HUES6 (cell line): Measurements from ENCODE around the gene NKD1.
"Not testable (repeated sequence)": the region's sequence is repeated elsewhere in the genome, so short reads cannot be mapped to it uniquely, and the experiment has no call there.

Experiments
- H3K27ac ChIP-seq: 2 replicates; pipeline ENCODE4 v1.7.0; 2013; ENCODE audit warnings: low read depth, mild to moderate bottlenecking, low read length, inconsistent platforms
- H3K27me3 ChIP-seq: 2 replicates; pipeline ENCODE4 v1.6.1; 2013; ENCODE audit warnings: low read length; ENCODE audit not compliant: control insufficient read depth, insufficient read depth
- H3K36me3 ChIP-seq: 2 replicates; pipeline ENCODE4 v1.6.1; 2013; ENCODE audit warnings: low read length; ENCODE audit not compliant: control insufficient read depth, insufficient read depth
- H3K4me1 ChIP-seq: 2 replicates; pipeline ENCODE4 v1.6.1; 2013; ENCODE audit warnings: low read length; ENCODE audit not compliant: control insufficient read depth, insufficient read depth
- H3K4me3 ChIP-seq: 2 replicates; pipeline ENCODE4 v1.5.1; 2013; ENCODE audit warnings: low read depth, low read length
- H3K9ac ChIP-seq: one replicate; pipeline ENCODE4 v1.6.1; 2013; ENCODE audit warnings: mild to moderate bottlenecking, low read length
- H3K9me3 ChIP-seq: 2 replicates; pipeline ENCODE4 v1.6.1; 2013; ENCODE audit warnings: low read depth, low read length; ENCODE audit not compliant: control insufficient read depth, insufficient read depth

NKD1 gene

GRCh38 chr16:50530277-50531236, 17.6 kb upstream of the NKD1 start:
- H3K27me3 ChIP-seq = 0 out of 2 replicates have a peak, but pooled peaks cover 2% of the 10 kb centered on the region
- peaks cover 15% of the 10 kb centered on the region for H3K9me3 ChIP-seq
- H3K27ac ChIP-seq = no peak overlapping the region
- H3K4me3 ChIP-seq = no peak overlapping the region
- no peak overlapping the region for H3K9ac ChIP-seq
- no peaks in the 10 kb centered on the region for H3K4me1 ChIP-seq
- no peaks in the 10 kb centered on the region for H3K36me3 ChIP-seq

- Histone ChIP-seq H3K36me3 (no peaks in the 10 kb centered on the region), H3K9ac (no peak overlapping the region), H3K4me1 (no peaks in the 10 kb centered on the region), H3K27ac (no peak overlapping the region), H3K4me3 (no peak overlapping the region), H3K9me3 (peaks cover 15% of the 10 kb centered on the region), H3K27me3 (no peaks in the 10 kb centered on the region)
Measured at GRCh38 chr16:50531359-50531758, 16.8 kb upstream of the NKD1 start.

GRCh38 chr16:50531901-50532300, 16.3 kb upstream of the NKD1 start:
- no peak overlapping the region for H3K27ac ChIP-seq

GRCh38 chr16:50532576-50532975, 15.6 kb upstream of the NKD1 start:
- H3K4me3 ChIP-seq = no peak overlapping the region
- no peaks in the 10 kb centered on the region for H3K27me3 ChIP-seq
- no peak overlapping the region for H3K9ac ChIP-seq
- no peaks in the 10 kb centered on the region for H3K36me3 ChIP-seq
- H3K4me1 ChIP-seq = no peaks in the 10 kb centered on the region
- H3K27ac ChIP-seq = no peak overlapping the region
- peaks cover 15% of the 10 kb centered on the region for H3K9me3 ChIP-seq

More at GRCh38 chr16:50531901-50532300, 16.3 kb upstream of the NKD1 start:
- Histone ChIP-seq H3K4me1 (no peaks in the 10 kb centered on the region), H3K4me3 (no peak overlapping the region), H3K9ac (no peak overlapping the region), H3K9me3 (peaks cover 15% of the 10 kb centered on the region), H3K27me3 (no peaks in the 10 kb centered on the region), H3K36me3 (no peaks in the 10 kb centered on the region)

- Histone ChIP-seq H3K4me1 (peaks cover under 1% of the 10 kb centered on the region; the same call in 1 of the 2 replicates), H3K9ac (no peak overlapping the region), H3K27ac (no peak overlapping the region), H3K27me3 (no peaks in the 10 kb centered on the region), H3K9me3 (peaks cover 15% of the 10 kb centered on the region), H3K36me3 (no peaks in the 10 kb centered on the region), H3K4me3 (no peak overlapping the region)
Measured at GRCh38 chr16:50533317-50533716, 14.9 kb upstream of the NKD1 start.

- H3K36me3 ChIP-seq = no peaks in the 10 kb centered on the region
- no peak overlapping the region for H3K27ac ChIP-seq
- peaks cover 8% of the 10 kb centered on the region; the same call in 1 of the 2 replicates for H3K4me1 ChIP-seq
- H3K9me3 ChIP-seq = peaks cover 10% of the 10 kb centered on the region
- H3K4me3 ChIP-seq = no peak overlapping the region
- no peak overlapping the region for H3K9ac ChIP-seq
- no peaks in the 10 kb centered on the region for H3K27me3 ChIP-seq
Measured at GRCh38 chr16:50534091-50534490, 14.1 kb upstream of the NKD1 start.

GRCh38 chr16:50534556-50534955, 13.6 kb upstream of the NKD1 start:
- H3K36me3 ChIP-seq = no peaks in the 10 kb centered on the region
- H3K27me3 ChIP-seq = no peaks in the 10 kb centered on the region
- peaks cover 13% of the 10 kb centered on the region; the same call in 1 of the 2 replicates for H3K4me1 ChIP-seq
- no peak overlapping the region for H3K4me3 ChIP-seq
- H3K9ac ChIP-seq = no peak overlapping the region
- H3K27ac ChIP-seq = no peak overlapping the region
- peaks cover 5% of the 10 kb centered on the region for H3K9me3 ChIP-seq

- no peaks in the 10 kb centered on the region for H3K27me3 ChIP-seq
- no peak overlapping the region for H3K4me3 ChIP-seq
- H3K4me1 ChIP-seq = peaks cover 15% of the 10 kb centered on the region; the same call in 1 of the 2 replicates
- no peaks in the 10 kb centered on the region for H3K36me3 ChIP-seq
- no peak overlapping the region for H3K9ac ChIP-seq
- peaks cover 3% of the 10 kb centered on the region; the same call in 1 of the 2 replicates for H3K9me3 ChIP-seq
- no peak overlapping the region for H3K27ac ChIP-seq
Measured at GRCh38 chr16:50534958-50535357, 13.2 kb upstream of the NKD1 start.

GRCh38 chr16:50535506-50536257, 12.5 kb upstream of the NKD1 start:
- no peak overlapping the region for H3K9ac ChIP-seq
- H3K27ac ChIP-seq = no peak overlapping the region
- peaks cover 3% of the 10 kb centered on the region; the same call in 1 of the 2 replicates for H3K9me3 ChIP-seq
- H3K4me1 ChIP-seq = peaks cover 19% of the 10 kb centered on the region; the same call in 1 of the 2 replicates
- no peaks in the 10 kb centered on the region for H3K36me3 ChIP-seq
- no peak overlapping the region for H3K4me3 ChIP-seq
- no peaks in the 10 kb centered on the region for H3K27me3 ChIP-seq

- H3K9me3 ChIP-seq, H3K36me3 ChIP-seq: not testable (repeated sequence)
Measured at GRCh38 chr16:50536258-50536645, 11.9 kb upstream of the NKD1 start.

More at GRCh38 chr16:50536258-50536645, 11.9 kb upstream of the NKD1 start:
- peaks cover 19% of the 10 kb centered on the region; the same call in 1 of the 2 replicates for H3K4me1 ChIP-seq
- not testable (repeated sequence) for H3K27ac ChIP-seq, H3K4me3 ChIP-seq, H3K9ac ChIP-seq, H3K27me3 ChIP-seq
